CD14-positive monocyte (primary cell): Measurements from ENCODE around the gene POU2F1. TPM values are rescaled to one million over a fixed set of nuclear protein-coding genes. Genes with fewer than 3 reads are reported as not detected.

Experiments
- DNase-seq, 3 donors: peaks; one replicate each; pipeline ENCODE4 v3.0.0-alpha.2; 2011 to 2022
- H2AFZ ChIP-seq: 2 replicates; pipeline ENCODE4 v1.6.0; 2012; ENCODE audit warnings: mild to moderate bottlenecking, low read depth, low read length, inconsistent platforms; ENCODE audit not compliant: insufficient read depth, poor library complexity, severe bottlenecking
- H3K27ac ChIP-seq, 2 donors: 1 replicate in 1 of 2; 2 replicates in 1 of 2; pipeline ENCODE4 v1.5.1; 2012 to 2013; ENCODE audit warnings: low read length in 2 of 2, control low read depth in 1 of 2, inconsistent platforms in 1 of 2, low read depth in 1 of 2, mild to moderate bottlenecking in 1 of 2
- H3K27me3 ChIP-seq, 2 donors: one replicate each; pipeline versions ENCODE4 v1.6.0 to v1.6.1; 2011 to 2013; ENCODE audit warnings: low read length in 2 of 2; ENCODE audit not compliant: control insufficient read depth in 2 of 2, insufficient read depth in 2 of 2
- H3K36me3 ChIP-seq, 2 donors: replicated peaks in 1 of 2; 1 replicate in 1 of 2; 2 replicates in 1 of 2; pipeline versions ENCODE4 v1.5.1 to v1.6.1; 2012 to 2013; ENCODE audit warnings: low read length in 2 of 2, control low read depth in 1 of 2, inconsistent platforms in 1 of 2, mild to moderate bottlenecking in 1 of 2; ENCODE audit not compliant: insufficient read depth in 2 of 2, control insufficient read depth in 1 of 2
- H3K4me1 ChIP-seq, 2 donors: 1 replicate in 1 of 2; 2 replicates in 1 of 2; pipeline versions ENCODE4 v1.5.1 to v1.6.1; 2012 to 2013; ENCODE audit warnings: low read length in 2 of 2, control low read depth in 1 of 2, inconsistent platforms in 1 of 2, mild to moderate bottlenecking in 1 of 2, moderate library complexity in 1 of 2; ENCODE audit not compliant: insufficient read depth in 2 of 2, control insufficient read depth in 1 of 2
- H3K4me2 ChIP-seq: replicated peaks from 2 replicates; pipeline ENCODE3; 2012; ENCODE audit warnings: low read length, moderate library complexity, mild to moderate bottlenecking; ENCODE audit not compliant: poor library complexity, severe bottlenecking; ENCODE audit errors: extremely low read depth
- H3K4me3 ChIP-seq, 3 experiments: fragments of 200-600 bp in 1 of 3; sonication (generic) in 1 of 3; replicated peaks in 1 of 3; 1 replicate in 2 of 3; 2 replicates in 1 of 3; pipeline ENCODE4 v1.5.1; 2011 to 2013; ENCODE audit warnings: low read length in 3 of 3, mild to moderate bottlenecking in 3 of 3, control low read depth in 2 of 3, low read depth in 2 of 3, inconsistent platforms in 1 of 3, moderate library complexity in 1 of 3
- H3K79me2 ChIP-seq: 2 replicates; pipeline ENCODE4 v1.6.0; 2012; ENCODE audit warnings: mild to moderate bottlenecking, control low read depth, inconsistent platforms, low read length, moderate library complexity; ENCODE audit not compliant: insufficient read depth
- H3K9ac ChIP-seq: 2 replicates; pipeline ENCODE4 v1.6.0; 2017; ENCODE audit warnings: low read length, mild to moderate bottlenecking; ENCODE audit not compliant: insufficient read depth, poor library complexity, severe bottlenecking
- H3K9me3 ChIP-seq, 2 donors: replicated peaks in 1 of 2; 1 replicate in 1 of 2; 2 replicates in 1 of 2; pipeline versions ENCODE4 v1.5.1 to v1.6.1; 2012 to 2013; ENCODE audit warnings: low read length in 2 of 2, control low read depth in 1 of 2; ENCODE audit not compliant: control insufficient read depth in 1 of 2, insufficient read depth in 1 of 2
- H4K20me1 ChIP-seq: 2 replicates; pipeline ENCODE4 v1.6.0; 2012; ENCODE audit warnings: mild to moderate bottlenecking, low read length, control low read depth, moderate library complexity; ENCODE audit not compliant: insufficient read depth
- H3K27ac Mint-ChIP-seq, 7 donors: one replicate each; pipeline ENCODE4 v1.8.0; 2020; ENCODE audit warnings: mild to moderate bottlenecking in 7 of 7, mixed read lengths in 7 of 7, moderate library complexity in 6 of 7, inconsistent platforms in 2 of 7
- H3K27me3 Mint-ChIP-seq, 3 donors: one replicate each; pipeline ENCODE4 v1.8.0; 2021 to 2022; ENCODE audit warnings: low read depth in 3 of 3, mild to moderate bottlenecking in 3 of 3, mixed read lengths in 3 of 3, moderate library complexity in 3 of 3, inconsistent platforms in 1 of 3
- H3K36me3 Mint-ChIP-seq, 2 donors: one replicate each; pipeline ENCODE4 v1.8.0; 2020; ENCODE audit warnings: mixed read lengths in 2 of 2, inconsistent platforms in 1 of 2, mild to moderate bottlenecking in 1 of 2
- H3K4me1 Mint-ChIP-seq: one replicate; pipeline ENCODE4 v1.8.0; 2020; ENCODE audit warnings: mild to moderate bottlenecking, mixed read lengths
- H3K4me3 Mint-ChIP-seq, 2 donors: one replicate each; pipeline ENCODE4 v1.8.0; 2020; ENCODE audit warnings: mild to moderate bottlenecking in 2 of 2, mixed read lengths in 2 of 2, moderate library complexity in 1 of 2
- H3K9me3 Mint-ChIP-seq, 7 donors: one replicate each; pipeline ENCODE4 v1.8.0; 2020 to 2022; ENCODE audit warnings: mixed read lengths in 7 of 7, mild to moderate bottlenecking in 6 of 7, moderate library complexity in 6 of 7, inconsistent platforms in 2 of 7
- CTCF ChIP-seq: fragments of 200-600 bp; IDR thresholded peaks from one replicate; pipeline ENCODE4 v1.8.0; 2022; ENCODE audit warnings: antibody characterized with exemption, mild to moderate bottlenecking
- WGBS: methylation state at CpG from one replicate; pipeline ENCODE4 v1.1.5; 2013; ENCODE audit warnings: missing lambda C conversion rate; ENCODE audit not compliant: insufficient coverage; 5-methylcytosine and 5-hydroxymethylcytosine counted together
- intact Hi-C, 2 donors: fragments of 100-400 bp; cut with micrococcal nuclease; formaldehyde crosslinking; loops; one replicate each; pipeline versions ENCODE4 v1.15.0 to v1.15.1; 2023
- polyA plus RNA-seq, 3 donors: library from polyadenylated mRNA; depleted of rRNA in 1 of 3; unstranded in 2 of 3; stranded (reverse) in 1 of 3; fragments of 300-500 nt in 2 of 3; fragments of >200 nt in 1 of 3; fragmentation: Illumina TruSeq in 2 of 3; gene quantifications; 1 replicate in 2 of 3; 2 replicates in 1 of 3; pipeline ENCODE4 v1.2.3, GENCODE V29; 2012 to 2021

Gene POU2F1
- polyA plus RNA-seq, 3 donors, result 2.3 to 4.2 (median 3.9) TPM

GRCh38 chr1:167473761-167474160 lies 253.1 kb downstream of the POU2F1 start:
- Histone ChIP-seq H3K4me2 (no peak overlapping the region), H2AFZ (no peak overlapping the region), H3K4me1 (no peaks in the 10 kb centered on the region), H4K20me1 (no peaks in the 10 kb centered on the region), H3K9me3 (no peaks in the 10 kb centered on the region), H3K79me2 (no peaks in the 10 kb centered on the region), H3K9ac (no peak overlapping the region), H3K27ac (no peak overlapping the region), H3K36me3 (no peaks in the 10 kb centered on the region), H3K4me3 (no peak overlapping the region), H3K27me3 (no peaks in the 10 kb centered on the region)
- intact Hi-C loops, result no loop called here
- no peak for DNase-seq
- WGBS, result no CpG with 5 or more reads among the region's 5 CpGs
- H3K9me3 Mint-ChIP-seq, result no peaks in the 10 kb centered on the region
- H3K4me3 Mint-ChIP-seq, result no peak overlapping the region
- no peaks in the 10 kb centered on the region for H3K36me3 Mint-ChIP-seq
- H3K27ac Mint-ChIP-seq, result no peak overlapping the region
- peaks cover 2 to 10% (median 5%) of the 10 kb centered on the region in 3 donors for H3K27me3 Mint-ChIP-seq
- H3K4me1 Mint-ChIP-seq, result no peaks in the 10 kb centered on the region
- TF ChIP-seq CTCF, result no peak

- Mint-ChIP-seq H3K36me3 (no peaks in the 10 kb centered on the region), H3K27me3 (peaks cover 2 to 10% (median 5%) of the 10 kb centered on the region in 3 donors), H3K9me3 (no peaks in the 10 kb centered on the region), H3K27ac (no peak overlapping the region), H3K4me1 (no peaks in the 10 kb centered on the region), H3K4me3 (no peak overlapping the region)
- DNase-seq, result no peak
- Histone ChIP-seq H3K27me3 (no peaks in the 10 kb centered on the region), H3K9ac (no peak overlapping the region), H3K4me1 (no peaks in the 10 kb centered on the region), H2AFZ (no peak overlapping the region), H3K9me3 (no peaks in the 10 kb centered on the region), H4K20me1 (no peaks in the 10 kb centered on the region), H3K36me3 (no peaks in the 10 kb centered on the region), H3K79me2 (no peaks in the 10 kb centered on the region), H3K4me2 (no peak overlapping the region), H3K4me3 (no peak overlapping the region), H3K27ac (no peak overlapping the region)
- intact Hi-C loops, result no loop called here
- TF ChIP-seq CTCF, result no peak
- WGBS, result 98% methylated on average over 4 of the region's 5 CpGs
These were observed 253.5 kb downstream of the POU2F1 start for GRCh38 chr1:167474191-167474641.
